ENCODE data around the gene ZC3H4.
"Not testable (repeated sequence)": the region's sequence is repeated elsewhere in the genome, so short reads cannot be mapped to it uniquely, and the experiment has no call there.

Gene ZC3H4

DNA sequence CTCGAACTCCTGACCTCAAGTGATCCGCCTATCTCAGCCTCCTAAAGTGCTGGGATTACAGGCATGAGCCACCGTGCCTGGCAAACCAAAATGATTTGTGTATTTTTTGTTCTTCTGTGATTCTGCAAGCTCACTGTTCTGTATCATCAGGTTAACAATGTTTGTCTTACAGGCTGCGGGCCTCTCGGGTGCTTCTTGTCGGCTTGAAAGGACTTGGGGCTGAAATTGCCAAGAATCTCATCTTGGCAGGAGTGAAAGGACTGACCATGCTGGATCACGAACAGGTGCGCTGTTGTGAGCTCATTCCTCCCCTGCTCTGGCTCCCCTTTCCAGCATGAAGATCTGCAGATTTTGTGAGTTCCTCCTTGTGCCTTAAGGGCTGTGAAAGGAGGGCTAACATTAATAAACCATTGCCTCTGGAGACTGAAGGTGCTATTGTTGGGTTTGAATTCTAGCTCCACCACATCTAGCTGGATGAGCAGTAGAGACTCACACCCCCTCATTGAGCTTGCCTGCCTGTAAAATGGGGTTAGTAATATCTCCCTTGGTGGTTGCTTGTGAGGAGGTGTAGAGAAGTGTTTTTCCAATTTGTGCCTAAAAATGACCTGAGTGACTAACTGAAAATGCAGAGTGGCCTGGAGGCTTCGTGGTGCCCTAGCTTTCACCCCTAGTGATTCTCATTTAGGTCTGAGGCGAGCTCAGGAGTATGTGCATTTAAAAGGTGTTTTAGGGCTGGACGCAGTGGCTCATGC is 29.9 kb upstream of the ZC3H4 start:
- Mint-ChIP-seq H3K9me3 (no peaks in the 10 kb centered on the region), H3K4me1 (peaks cover 61% of the 10 kb centered on the region), H3K27me3 (no peaks in the 10 kb centered on the region), H3K4me3 (no peak overlapping the region), H3K36me3 (peaks cover 18% of the 10 kb centered on the region), H3K27ac (peak overlapping the region; percentile 37)

DNA sequence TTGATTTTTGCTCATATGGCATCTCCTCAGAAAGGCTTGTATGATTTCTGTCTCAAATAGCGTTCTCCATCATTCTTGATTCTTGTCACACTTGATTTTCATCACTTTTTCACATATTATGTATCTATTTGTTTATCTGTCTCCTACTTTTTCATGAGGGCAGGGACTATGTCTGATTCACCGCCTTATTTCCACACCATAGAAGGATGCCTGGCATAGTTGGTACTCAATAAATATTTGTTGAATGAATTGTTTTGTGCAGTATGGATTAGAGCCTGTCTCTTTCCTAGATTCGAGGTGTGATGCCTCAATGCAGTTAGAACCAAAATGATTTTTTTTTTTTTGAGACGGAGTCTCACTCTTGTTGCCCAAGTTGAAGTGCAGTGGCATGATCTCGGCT is 29.2 kb upstream of the ZC3H4 start:
- Mint-ChIP-seq H3K9me3 (no peaks in the 10 kb centered on the region), H3K36me3 (peaks cover 15% of the 10 kb centered on the region), H3K4me3 (no peak overlapping the region), H3K27ac (peak overlapping the region; percentile 59), H3K4me1 (peaks cover 60% of the 10 kb centered on the region), H3K27me3 (no peaks in the 10 kb centered on the region)

DNA sequence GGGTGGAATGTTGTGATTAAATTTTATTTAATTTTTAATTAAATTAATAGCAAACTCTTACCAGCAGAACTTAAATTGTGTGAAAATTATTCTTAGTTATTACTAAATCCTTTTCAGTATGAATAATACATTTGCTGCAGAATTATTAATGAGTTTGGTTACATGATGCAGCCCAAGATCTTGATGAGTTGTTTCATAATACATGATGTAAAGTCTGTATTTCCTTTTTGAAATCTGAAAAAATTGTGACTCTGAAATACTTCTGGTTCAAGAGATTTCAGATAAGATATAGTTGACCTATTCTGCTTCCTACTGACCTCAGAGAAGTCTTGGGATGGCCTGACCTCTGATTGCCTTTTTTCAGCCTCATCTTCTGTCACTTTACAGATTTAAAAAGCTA is 28.1 kb upstream of the ZC3H4 start:
- no peak overlapping the region for H3K27ac Mint-ChIP-seq
- no peaks in the 10 kb centered on the region for H3K9me3 Mint-ChIP-seq
- no peaks in the 10 kb centered on the region for H3K27me3 Mint-ChIP-seq
- peaks cover 58% of the 10 kb centered on the region for H3K4me1 Mint-ChIP-seq
- no peak overlapping the region for H3K4me3 Mint-ChIP-seq
- peaks cover 12% of the 10 kb centered on the region for H3K36me3 Mint-ChIP-seq

DNA sequence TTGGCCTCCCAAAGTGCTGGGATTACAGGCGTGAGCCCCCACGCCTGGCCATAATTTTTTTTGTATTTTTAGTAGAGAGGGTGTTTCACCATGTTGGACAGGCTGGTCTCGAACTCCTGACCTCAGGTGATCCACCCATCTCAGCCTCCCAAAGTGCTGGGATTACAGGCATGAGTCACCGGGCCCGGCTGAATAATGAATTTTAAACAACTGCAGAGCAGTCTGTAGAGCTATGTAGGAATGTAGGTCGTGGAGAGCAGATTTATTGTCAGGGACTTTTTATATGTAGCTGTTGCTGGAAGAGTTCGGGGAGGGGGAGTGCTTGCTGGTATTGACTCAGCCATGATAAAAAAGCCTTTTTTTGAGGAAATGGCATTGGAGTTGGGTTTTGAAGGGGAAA is 27.7 kb upstream of the ZC3H4 start:
- not testable (repeated sequence) for H3K27me3 Mint-ChIP-seq, H3K9me3 Mint-ChIP-seq, H3K4me3 Mint-ChIP-seq
- H3K27ac Mint-ChIP-seq = peak overlapping the region; percentile 33
- peaks cover 58% of the 10 kb centered on the region for H3K4me1 Mint-ChIP-seq
- peaks cover 12% of the 10 kb centered on the region for H3K36me3 Mint-ChIP-seq

DNA sequence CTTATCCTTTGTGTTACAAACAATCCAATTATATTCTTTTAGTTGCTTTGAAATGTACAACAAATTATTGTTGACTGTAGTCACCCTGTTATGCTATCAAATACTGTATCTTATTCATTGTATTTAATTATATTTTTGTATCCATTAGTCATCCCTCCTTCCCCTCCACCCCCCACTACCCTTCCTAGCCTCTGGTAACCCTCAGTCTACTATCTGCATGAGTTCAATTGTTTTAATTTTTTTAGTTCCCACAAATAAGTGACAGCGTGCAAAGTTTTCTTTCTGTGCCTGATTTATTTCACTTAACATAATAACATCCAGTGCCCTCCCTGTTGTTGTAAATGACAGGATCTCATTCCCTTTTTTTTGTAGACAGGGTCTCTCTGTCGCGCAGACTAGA is 21.6 kb upstream of the ZC3H4 start:
- Mint-ChIP-seq H3K27me3 (no peaks in the 10 kb centered on the region), H3K4me1 (peaks cover 82% of the 10 kb centered on the region), H3K36me3 (peaks cover 18% of the 10 kb centered on the region), H3K9me3 (no peaks in the 10 kb centered on the region), H3K27ac (no peak overlapping the region), H3K4me3 (no peak overlapping the region)

DNA sequence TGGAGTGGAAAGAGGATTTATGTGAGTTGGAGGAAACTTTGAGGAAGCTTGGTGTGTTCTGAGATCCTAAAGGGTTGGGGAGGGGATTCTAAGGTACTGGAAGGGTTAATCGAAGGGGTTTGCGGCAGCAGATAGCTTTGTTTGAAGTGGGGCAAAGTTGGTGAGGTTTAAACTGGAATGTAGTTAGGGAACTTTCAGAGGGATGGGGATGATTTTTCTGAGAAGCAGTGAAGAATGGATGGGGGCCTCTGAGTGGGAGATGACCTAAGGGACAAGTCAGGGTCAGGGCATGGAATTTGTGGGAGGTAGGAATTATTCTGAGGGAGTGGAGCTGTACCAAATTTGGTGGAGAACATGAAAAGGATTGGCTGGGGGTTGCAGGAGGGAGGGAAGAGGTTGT is 21.0 kb upstream of the ZC3H4 start:
- peaks cover 85% of the 10 kb centered on the region for H3K4me1 Mint-ChIP-seq

DNA sequence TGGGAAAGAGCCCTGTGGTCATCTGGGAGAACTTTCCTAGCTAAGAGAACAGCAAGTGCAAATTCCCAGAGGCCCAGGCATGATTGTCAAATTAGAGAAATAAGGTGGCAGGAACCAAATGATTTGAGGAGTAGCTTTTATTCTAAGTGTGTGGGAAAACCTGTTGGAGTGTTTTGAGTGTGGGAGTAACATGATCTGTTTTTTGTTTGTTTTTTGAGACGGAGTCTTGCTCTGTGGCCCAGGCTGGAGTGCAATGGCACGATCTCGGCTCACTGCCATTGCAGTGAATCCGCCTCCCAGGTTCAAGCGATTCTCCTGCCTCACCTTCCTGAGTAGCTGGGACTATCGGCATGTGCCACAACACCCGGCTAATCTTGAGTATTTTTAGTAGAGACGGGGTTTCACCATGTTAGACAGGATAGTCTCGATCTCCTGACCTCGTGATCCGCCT is 19.5 kb upstream of the ZC3H4 start:
- no peaks in the 10 kb centered on the region for H3K9me3 Mint-ChIP-seq
- H3K4me3 Mint-ChIP-seq = peak overlapping the region; percentile 96
- H3K36me3 Mint-ChIP-seq = peaks cover 16% of the 10 kb centered on the region
- no peaks in the 10 kb centered on the region for H3K27me3 Mint-ChIP-seq
- peaks cover 71% of the 10 kb centered on the region for H3K4me1 Mint-ChIP-seq
- H3K27ac Mint-ChIP-seq = peak overlapping the region; percentile 81

More for the DNA sequence above, 21.0 kb upstream of the ZC3H4 start:
- peak overlapping the region; percentile 20 for H3K4me3 Mint-ChIP-seq
- peaks cover 18% of the 10 kb centered on the region for H3K36me3 Mint-ChIP-seq
- peak overlapping the region; percentile 20 for H3K27ac Mint-ChIP-seq
- no peaks in the 10 kb centered on the region for H3K27me3 Mint-ChIP-seq
- H3K9me3 Mint-ChIP-seq = no peaks in the 10 kb centered on the region

DNA sequence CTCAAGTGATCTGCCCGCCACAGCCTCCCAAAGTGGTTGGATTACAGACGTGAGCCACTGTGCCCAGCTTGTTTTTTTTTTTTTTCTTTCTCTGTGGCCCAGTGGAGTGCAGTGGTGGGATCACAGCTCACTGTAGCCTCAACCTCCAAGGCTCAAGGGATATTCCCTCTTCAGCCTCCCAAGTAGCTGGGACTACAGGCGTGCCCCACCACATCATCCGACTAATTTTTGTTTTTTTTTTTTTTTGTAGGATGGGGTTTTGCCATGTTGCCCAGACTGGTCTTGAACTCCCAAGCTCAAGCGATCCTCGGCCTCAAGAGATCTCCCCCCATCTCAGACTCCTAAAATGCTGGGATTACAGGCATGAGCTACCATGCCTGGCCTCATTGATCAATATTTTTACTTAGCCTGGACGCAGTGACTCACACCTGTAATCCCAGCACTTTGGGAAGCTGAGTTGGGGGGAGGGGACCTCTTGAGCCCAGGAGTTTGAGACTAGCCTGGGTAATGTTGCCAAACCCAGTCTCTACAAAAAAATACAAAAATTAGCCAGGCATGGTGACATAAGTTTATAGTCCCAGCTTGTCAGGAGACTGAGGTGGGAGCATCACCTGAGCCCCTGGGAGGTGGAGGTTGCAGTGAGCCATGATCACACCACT is 18.7 kb upstream of the ZC3H4 start:
- H3K36me3 Mint-ChIP-seq = peaks cover 16% of the 10 kb centered on the region

DNA sequence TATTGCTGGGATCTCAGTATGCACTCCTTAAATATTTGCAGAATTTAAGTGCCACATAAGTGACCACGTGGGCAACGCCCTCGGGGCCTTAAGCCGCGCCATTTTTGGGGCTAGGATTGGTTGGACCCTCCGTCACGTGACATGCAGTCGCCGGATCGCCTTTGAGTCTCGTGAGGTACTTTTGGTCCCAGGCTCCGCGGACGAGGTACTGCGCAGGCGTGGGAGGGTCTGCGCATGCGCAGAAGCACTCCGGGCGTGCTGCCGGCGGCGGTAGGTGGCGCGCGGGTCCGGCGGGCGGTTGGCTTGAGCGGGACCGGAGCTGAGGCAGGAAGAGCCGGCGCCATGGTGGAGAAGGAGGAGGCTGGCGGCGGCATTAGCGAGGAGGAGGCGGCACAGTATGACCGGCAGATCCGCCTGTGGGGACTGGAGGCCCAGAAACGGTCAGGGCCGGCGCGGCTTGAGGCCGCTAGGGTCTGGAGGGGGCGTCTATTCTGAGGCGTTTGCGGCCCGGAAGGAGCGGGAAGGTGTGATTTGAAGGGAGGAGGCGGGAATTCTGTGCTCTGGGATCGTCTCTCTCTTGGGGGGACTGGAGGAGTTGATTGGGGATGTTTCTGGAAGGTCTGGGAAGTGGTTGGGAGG is 17.1 kb upstream of the ZC3H4 start, which contains the start of gene SAE1:
TSS of gene SAE1 (plus strand) at position 247 of the 639 bp plus-strand sequence. CDS start at position 343, 96 bp downstream.
- Mint-ChIP-seq H3K27me3 (no peaks in the 10 kb centered on the region), H3K36me3 (peaks cover 16% of the 10 kb centered on the region), H3K27ac (peak within 1 kb of the TSS; percentile 99), H3K4me3 (peak within 1 kb of the TSS; percentile 96), H3K9me3 (no peaks in the 10 kb centered on the region), H3K4me1 (peaks cover 56% of the 10 kb centered on the region)

More for the DNA sequence above, 18.7 kb upstream of the ZC3H4 start:
- Mint-ChIP-seq H3K4me3 (peak overlapping the region; percentile 96), H3K9me3 (no peaks in the 10 kb centered on the region), H3K27ac (peak overlapping the region; percentile 81), H3K4me1 (peaks cover 70% of the 10 kb centered on the region), H3K27me3 (no peaks in the 10 kb centered on the region)

DNA sequence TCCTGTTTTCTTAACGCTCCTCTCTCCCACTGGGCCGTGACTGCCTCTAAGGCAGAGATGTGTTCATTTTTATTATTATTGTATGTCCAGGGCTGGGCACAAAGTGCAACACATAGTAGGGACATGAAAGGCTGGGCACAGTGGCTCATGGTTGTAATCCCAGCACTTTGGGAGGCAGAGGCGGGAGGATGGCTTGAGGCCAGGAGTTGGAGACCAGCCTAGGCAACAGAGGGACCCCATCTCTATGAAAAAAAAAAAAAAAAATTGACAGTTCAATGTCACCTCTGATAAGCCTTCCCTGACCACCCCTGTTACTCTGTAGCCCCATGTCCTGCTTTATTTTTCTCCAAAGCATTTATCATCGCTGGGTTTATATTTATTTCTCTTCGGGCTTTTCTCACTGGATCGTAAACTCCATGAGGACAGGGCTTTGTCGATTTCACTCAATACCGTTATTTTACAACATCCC is 16.6 kb upstream of the ZC3H4 start:
- Mint-ChIP-seq H3K36me3 (peaks cover 18% of the 10 kb centered on the region), H3K4me3 (peak overlapping the region; percentile 96), H3K27ac (peak overlapping the region; percentile 99), H3K4me1 (peaks cover 54% of the 10 kb centered on the region), H3K27me3 (no peaks in the 10 kb centered on the region), H3K9me3 (no peaks in the 10 kb centered on the region)

DNA sequence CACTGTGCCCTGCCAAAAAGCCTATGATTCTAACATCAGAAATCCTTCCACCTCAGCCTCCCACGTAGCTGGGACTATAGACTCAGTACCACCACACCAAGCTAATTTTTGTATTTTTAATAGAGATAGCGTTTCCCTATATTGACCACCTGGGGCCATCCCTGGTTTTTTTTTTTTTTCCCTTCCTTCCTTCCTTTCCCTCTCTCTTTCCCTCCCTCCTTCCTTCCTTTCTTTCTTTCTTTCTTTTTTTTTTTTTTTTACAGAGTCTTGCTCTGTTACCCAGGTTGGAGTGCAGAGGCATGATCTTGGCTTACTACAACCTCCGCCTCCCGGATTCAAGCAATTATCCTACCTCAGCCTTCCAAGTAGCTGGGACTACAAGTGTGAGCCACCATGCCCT is 16.0 kb upstream of the ZC3H4 start:
- peak overlapping the region; percentile 56 for H3K27ac Mint-ChIP-seq
- peaks cover 18% of the 10 kb centered on the region for H3K36me3 Mint-ChIP-seq
- H3K9me3 Mint-ChIP-seq = no peaks in the 10 kb centered on the region
- H3K4me3 Mint-ChIP-seq = no peak overlapping the region
- H3K4me1 Mint-ChIP-seq = peaks cover 51% of the 10 kb centered on the region
- no peaks in the 10 kb centered on the region for H3K27me3 Mint-ChIP-seq

DNA sequence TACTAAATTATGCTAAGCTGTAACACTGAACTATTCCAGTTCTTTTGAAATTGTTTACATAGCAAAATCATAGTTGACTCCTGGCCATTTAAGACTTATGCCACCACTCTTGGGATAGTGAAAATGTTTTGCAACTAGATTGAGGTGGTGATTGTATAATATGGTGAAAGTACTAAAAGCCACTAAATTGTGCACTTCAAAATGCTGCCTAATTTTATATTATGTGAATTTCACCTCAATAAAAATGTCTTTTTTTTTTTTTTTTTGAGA is 12.0 kb upstream of the ZC3H4 start:
- no peak overlapping the region for H3K4me3 Mint-ChIP-seq

DNA sequence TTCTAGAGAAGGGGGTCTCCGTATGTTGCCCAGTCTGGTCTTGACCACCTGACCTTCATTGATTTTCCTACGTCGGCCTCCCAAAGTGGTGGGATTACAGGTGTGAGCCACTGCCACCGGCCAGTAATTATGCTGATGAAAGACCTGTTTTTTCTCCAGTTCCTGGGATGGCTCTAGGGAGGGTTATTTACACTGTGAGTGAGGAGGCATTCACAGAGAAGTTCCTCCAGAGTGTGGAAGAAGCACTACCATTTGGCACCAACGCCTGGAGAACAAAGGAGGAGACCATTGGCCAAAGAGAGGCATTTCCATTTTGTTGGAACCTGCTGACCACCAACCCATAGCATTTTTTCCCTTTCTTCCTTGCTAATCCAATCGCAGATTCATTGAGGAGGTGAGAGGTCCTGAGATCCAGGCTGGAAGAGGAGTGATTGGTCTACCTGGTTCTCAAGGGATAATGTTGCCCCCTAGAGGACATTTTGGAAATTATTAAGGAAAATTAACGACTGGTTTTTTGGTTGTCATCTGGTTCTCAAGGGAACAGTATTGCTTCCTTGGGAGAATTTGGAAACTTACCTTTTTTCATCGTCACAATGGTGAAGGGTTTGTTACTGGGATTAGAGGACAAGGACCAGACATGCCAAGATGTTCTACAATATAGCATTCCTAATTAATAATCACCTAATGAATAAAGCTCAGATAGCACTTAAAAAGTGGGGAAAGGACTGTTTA is 11.5 kb upstream of the ZC3H4 start:
- Mint-ChIP-seq H3K9me3 (no peaks in the 10 kb centered on the region), H3K27ac (no peak overlapping the region), H3K36me3 (peaks cover 2% of the 10 kb centered on the region), H3K4me1 (peaks cover 8% of the 10 kb centered on the region), H3K4me3 (no peak overlapping the region), H3K27me3 (no peaks in the 10 kb centered on the region)

More for the DNA sequence above, 12.0 kb upstream of the ZC3H4 start:
- no peaks in the 10 kb centered on the region for H3K27me3 Mint-ChIP-seq
- no peaks in the 10 kb centered on the region for H3K9me3 Mint-ChIP-seq
- peaks cover 6% of the 10 kb centered on the region for H3K36me3 Mint-ChIP-seq
- peaks cover 13% of the 10 kb centered on the region for H3K4me1 Mint-ChIP-seq
- H3K27ac Mint-ChIP-seq = no peak overlapping the region

DNA sequence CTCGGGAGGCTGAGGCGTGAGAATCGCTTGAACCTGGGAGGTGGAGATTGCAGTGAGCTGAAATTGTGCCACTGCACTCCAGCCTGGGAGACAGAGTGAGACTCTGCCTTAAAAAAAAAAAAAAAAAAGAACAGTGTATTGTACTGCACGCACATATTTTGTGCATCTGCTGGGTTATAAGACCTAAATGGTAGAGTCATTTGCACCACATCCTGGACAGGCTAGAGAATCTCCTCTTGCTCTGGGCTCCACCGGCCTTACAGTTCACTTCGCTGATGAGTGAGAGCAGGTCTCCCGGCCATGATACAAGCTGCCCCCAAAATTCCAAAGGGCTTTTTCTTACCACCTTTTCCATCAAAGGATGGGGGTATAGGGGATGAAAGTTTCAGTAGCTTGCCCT is 9.8 kb upstream of the ZC3H4 start:
- Mint-ChIP-seq H3K4me3 (no peak overlapping the region), H3K27ac (no peak overlapping the region), H3K4me1 (peaks cover 6% of the 10 kb centered on the region), H3K36me3 (peaks cover 2% of the 10 kb centered on the region), H3K9me3 (no peaks in the 10 kb centered on the region), H3K27me3 (no peaks in the 10 kb centered on the region)
